ENCODE data around the gene ATP6V0C.
"Not testable (repeated sequence)": the region's sequence is repeated elsewhere in the genome, so short reads cannot be mapped to it uniquely, and the experiment has no call there.

The ATP6V0C gene

GRCh38 chr16:2560131-2560797, 46.5 kb downstream of the ATP6V0C start:
- DNase-seq: peak; percentile 45

- DNase-seq: peak; percentile 78
These were observed 47.0 kb downstream of the ATP6V0C start for GRCh38 chr16:2560798-2561133.

GRCh38 chr16:2567506-2567905, 53.8 kb downstream of the ATP6V0C start:
- DNase-seq: not testable (repeated sequence)

- DNase-seq: not testable (repeated sequence)
These were observed 54.8 kb downstream of the ATP6V0C start for GRCh38 chr16:2568573-2568972.
